Central memory CD8-positive, alpha-beta T cell (primary cell): ENCODE data around the gene STMP1.
"Not testable (repeated sequence)": the region's sequence is repeated elsewhere in the genome, so short reads cannot be mapped to it uniquely, and the experiment has no call there.

ENCODE experiments used
- ATAC-seq: fragments of 150-1000 bp; cut with Tn5 transposase; replicated peaks from 2 replicates; pipeline ENCODE4 v1.10.0; 2022; ENCODE audit warnings: mild to moderate bottlenecking, moderate FRiP score, moderate number of reproducible peaks; ENCODE audit not compliant: poor library complexity, severe bottlenecking; ENCODE audit errors: extremely low read depth
- DNase-seq, 2 donors: peaks; one replicate each; pipeline ENCODE4 v3.0.0; 2021; ENCODE audit warnings: low spot score in 2 of 2
- H3K27ac Mint-ChIP-seq: one replicate; pipeline ENCODE4 v1.8.0; 2022; ENCODE audit warnings: low read depth, mild to moderate bottlenecking, moderate library complexity, mixed read lengths
- H3K27me3 Mint-ChIP-seq: one replicate; pipeline ENCODE4 v1.8.0; 2022; ENCODE audit warnings: mixed read lengths
- H3K36me3 Mint-ChIP-seq: one replicate; pipeline ENCODE4 v1.8.0; 2022; ENCODE audit warnings: mild to moderate bottlenecking, moderate library complexity, mixed read lengths; ENCODE audit not compliant: insufficient read depth
- H3K4me1 Mint-ChIP-seq: one replicate; pipeline ENCODE4 v1.8.0; 2022; ENCODE audit warnings: mixed read lengths
- H3K4me3 Mint-ChIP-seq: one replicate; pipeline ENCODE4 v1.8.0; 2022; ENCODE audit warnings: mild to moderate bottlenecking, moderate library complexity, mixed read lengths
- H3K9me3 Mint-ChIP-seq: one replicate; pipeline ENCODE4 v1.8.0; 2022; ENCODE audit warnings: mixed read lengths

STMP1 gene

GRCh38 chr7:135687466-135687865 lies 25.2 kb downstream of the STMP1 start:
- no peaks in the 10 kb centered on the region for H3K4me1 Mint-ChIP-seq
- no peak overlapping the region for H3K4me3 Mint-ChIP-seq
- no peaks in the 10 kb centered on the region for H3K9me3 Mint-ChIP-seq
- peaks cover 8% of the 10 kb centered on the region for H3K36me3 Mint-ChIP-seq
- H3K27ac Mint-ChIP-seq, result no peak overlapping the region
- no peaks in the 10 kb centered on the region for H3K27me3 Mint-ChIP-seq
- ATAC-seq, result no peak
- DNase-seq, result no peak

- Mint-ChIP-seq H3K27me3 (no peaks in the 10 kb centered on the region), H3K36me3 (peaks cover 4% of the 10 kb centered on the region), H3K4me1 (no peaks in the 10 kb centered on the region), H3K9me3 (no peaks in the 10 kb centered on the region), H3K4me3 (no peak overlapping the region), H3K27ac (no peak overlapping the region)
- DNase-seq (no peak), ATAC-seq (no peak)
Measured at GRCh38 chr7:135690566-135690965, 28.3 kb downstream of the STMP1 start.

- no peak overlapping the region for H3K27ac Mint-ChIP-seq
- H3K36me3 Mint-ChIP-seq, result peaks cover 4% of the 10 kb centered on the region
- H3K4me1 Mint-ChIP-seq, result no peaks in the 10 kb centered on the region
- H3K4me3 Mint-ChIP-seq, result no peak overlapping the region
- ATAC-seq, result no peak
- no peaks in the 10 kb centered on the region for H3K9me3 Mint-ChIP-seq
- H3K27me3 Mint-ChIP-seq, result no peaks in the 10 kb centered on the region
- DNase-seq, result no peak
Measured at GRCh38 chr7:135692055-135692454, 29.7 kb downstream of the STMP1 start.

- H3K27me3 Mint-ChIP-seq, DNase-seq, ATAC-seq, H3K36me3 Mint-ChIP-seq, H3K4me3 Mint-ChIP-seq, H3K27ac Mint-ChIP-seq, H3K4me1 Mint-ChIP-seq, H3K9me3 Mint-ChIP-seq: not testable (repeated sequence)
Measured at GRCh38 chr7:135692606-135693005, 30.3 kb downstream of the STMP1 start.

- H3K36me3 Mint-ChIP-seq, result peaks cover 4% of the 10 kb centered on the region
- no peak for ATAC-seq
- no peaks in the 10 kb centered on the region for H3K9me3 Mint-ChIP-seq
- H3K4me3 Mint-ChIP-seq, result no peak overlapping the region
- H3K27me3 Mint-ChIP-seq, result no peaks in the 10 kb centered on the region
- H3K4me1 Mint-ChIP-seq, result no peaks in the 10 kb centered on the region
- no peak overlapping the region for H3K27ac Mint-ChIP-seq
- no peak for DNase-seq
Measured at GRCh38 chr7:135693558-135693957, 31.2 kb downstream of the STMP1 start.

GRCh38 chr7:135697276-135698049 lies 35.1 kb downstream of the STMP1 start:
- ATAC-seq, result no peak
- Mint-ChIP-seq H3K27ac (no peak overlapping the region), H3K36me3 (peaks cover 2% of the 10 kb centered on the region)

GRCh38 chr7:135704074-135704473 lies 41.8 kb downstream of the STMP1 start:
- ATAC-seq (no peak), DNase-seq (no peak)
- Mint-ChIP-seq H3K4me1 (peaks cover 5% of the 10 kb centered on the region), H3K27me3 (no peaks in the 10 kb centered on the region), H3K27ac (no peak overlapping the region), H3K4me3 (no peak overlapping the region), H3K36me3 (peaks cover 1% of the 10 kb centered on the region), H3K9me3 (no peaks in the 10 kb centered on the region)

More at GRCh38 chr7:135697276-135698049, 35.1 kb downstream of the STMP1 start:
- no peaks in the 10 kb centered on the region for H3K9me3 Mint-ChIP-seq
- no peaks in the 10 kb centered on the region for H3K4me1 Mint-ChIP-seq
- H3K4me3 Mint-ChIP-seq, result no peak overlapping the region
- DNase-seq, result no peak
- H3K27me3 Mint-ChIP-seq, result no peaks in the 10 kb centered on the region

- Mint-ChIP-seq H3K4me1 (peaks cover 5% of the 10 kb centered on the region), H3K27me3 (no peaks in the 10 kb centered on the region), H3K4me3 (no peak overlapping the region), H3K9me3 (no peaks in the 10 kb centered on the region), H3K27ac (no peak overlapping the region), H3K36me3 (peaks cover 1% of the 10 kb centered on the region)
- no peak for ATAC-seq
- DNase-seq, result no peak
Measured at GRCh38 chr7:135704698-135705097, 42.4 kb downstream of the STMP1 start.

GRCh38 chr7:135706038-135706742 lies 43.9 kb downstream of the STMP1 start:
- peaks cover 5% of the 10 kb centered on the region for H3K4me1 Mint-ChIP-seq
- H3K4me3 Mint-ChIP-seq, result no peak overlapping the region
- H3K27ac Mint-ChIP-seq, result no peak overlapping the region
- DNase-seq (no peak), ATAC-seq (no peak)
- no peaks in the 10 kb centered on the region for H3K9me3 Mint-ChIP-seq
- no peaks in the 10 kb centered on the region for H3K27me3 Mint-ChIP-seq
- peaks cover 1% of the 10 kb centered on the region for H3K36me3 Mint-ChIP-seq

GRCh38 chr7:135706858-135707569 lies 44.7 kb downstream of the STMP1 start:
- ATAC-seq, result no peak

GRCh38 chr7:135707570-135707966 lies 45.3 kb downstream of the STMP1 start:
- H3K4me1 Mint-ChIP-seq, result peaks cover 5% of the 10 kb centered on the region
- DNase-seq (no peak), ATAC-seq (no peak)
- no peak overlapping the region for H3K4me3 Mint-ChIP-seq
- H3K27me3 Mint-ChIP-seq, result no peaks in the 10 kb centered on the region
- no peaks in the 10 kb centered on the region for H3K9me3 Mint-ChIP-seq
- H3K27ac Mint-ChIP-seq, result no peak overlapping the region
- peaks cover 1% of the 10 kb centered on the region for H3K36me3 Mint-ChIP-seq

More at GRCh38 chr7:135706858-135707569, 44.7 kb downstream of the STMP1 start:
- peaks cover 1% of the 10 kb centered on the region for H3K36me3 Mint-ChIP-seq
- H3K9me3 Mint-ChIP-seq, result no peaks in the 10 kb centered on the region
- no peak overlapping the region for H3K27ac Mint-ChIP-seq
- no peak for DNase-seq
- H3K4me3 Mint-ChIP-seq, result no peak overlapping the region
- H3K27me3 Mint-ChIP-seq, result no peaks in the 10 kb centered on the region
- H3K4me1 Mint-ChIP-seq, result peaks cover 5% of the 10 kb centered on the region

GRCh38 chr7:135708041-135708440 lies 45.7 kb downstream of the STMP1 start:
- no peak overlapping the region for H3K4me3 Mint-ChIP-seq
- H3K27ac Mint-ChIP-seq, result no peak overlapping the region
- no peaks in the 10 kb centered on the region for H3K27me3 Mint-ChIP-seq
- ATAC-seq (no peak), DNase-seq (no peak)
- H3K9me3 Mint-ChIP-seq, result no peaks in the 10 kb centered on the region
- peaks cover 1% of the 10 kb centered on the region for H3K36me3 Mint-ChIP-seq
- H3K4me1 Mint-ChIP-seq, result peaks cover 5% of the 10 kb centered on the region
